Measurements from ENCODE around the gene STYK1.
"Not testable (repeated sequence)": the region's sequence is repeated elsewhere in the genome, so short reads cannot be mapped to it uniquely, and the experiment has no call there.

STYK1 gene

GRCh38 chr12:10689146-10689545 is 15.3 kb upstream of the STYK1 start:
- in situ Hi-C loops (cut with MboI; ENCODE audit: low sequenced_read_pairs) = no loop called here

- in situ Hi-C loops (cut with MboI; ENCODE audit: low sequenced_read_pairs) = no loop called here
These were observed 14.2 kb upstream of the STYK1 start for GRCh38 chr12:10688042-10688441.

- in situ Hi-C loops (cut with MboI; ENCODE audit: low sequenced_read_pairs) = loop anchor here (10.0 kb wide), 1 partner anchor 98 kb away; no protein-coding TSS in a partner anchor
These were observed 1.5 kb downstream of the STYK1 start for GRCh38 chr12:10672231-10672868.

- in situ Hi-C loops (cut with MboI; ENCODE audit: low sequenced_read_pairs) = no loop called here
These were observed 4.3 kb downstream of the STYK1 start for GRCh38 chr12:10669533-10669932.

DNA sequence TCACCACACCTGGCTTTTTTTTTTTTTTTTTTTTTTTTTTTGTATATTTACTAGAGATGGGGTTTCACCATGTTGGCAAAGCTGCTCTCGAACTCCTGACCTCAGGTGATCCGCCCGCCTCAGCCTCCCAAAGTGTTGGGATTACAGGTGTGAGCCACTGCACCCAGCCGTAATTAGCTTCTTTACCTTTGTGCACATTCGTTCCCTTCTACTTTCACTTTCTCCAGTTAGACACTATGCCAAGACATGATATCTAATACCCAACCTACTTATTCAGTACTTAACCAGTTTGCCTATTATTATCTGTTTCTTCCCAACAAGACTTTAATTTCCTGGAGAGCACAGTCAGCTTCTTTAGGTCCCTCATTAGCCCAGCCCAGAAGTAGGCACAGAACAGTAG is 5.3 kb downstream of the STYK1 start:
- in situ Hi-C loops (cut with MboI; ENCODE audit: low sequenced_read_pairs) = no loop called here

DNA sequence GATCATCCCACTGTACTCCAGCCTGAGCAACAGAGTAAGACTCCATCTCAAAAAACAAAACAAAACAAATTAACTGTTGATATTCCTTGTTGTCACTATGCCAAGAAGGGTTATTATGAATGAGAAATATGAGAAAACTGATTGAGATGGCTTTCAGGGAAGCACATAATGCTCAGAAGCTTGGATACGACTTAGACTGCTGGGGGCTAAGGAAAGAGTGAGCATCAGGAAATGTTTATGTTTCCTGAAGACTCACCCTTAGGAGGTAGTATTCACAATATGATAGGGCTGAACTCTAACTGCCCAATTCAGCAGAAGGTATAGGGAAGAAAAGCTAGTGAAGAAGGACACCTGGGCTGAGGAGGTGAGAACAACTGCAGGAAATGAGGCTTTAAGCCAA is 6.3 kb downstream of the STYK1 start:
- in situ Hi-C loops (cut with MboI; ENCODE audit: low sequenced_read_pairs) = no loop called here

DNA sequence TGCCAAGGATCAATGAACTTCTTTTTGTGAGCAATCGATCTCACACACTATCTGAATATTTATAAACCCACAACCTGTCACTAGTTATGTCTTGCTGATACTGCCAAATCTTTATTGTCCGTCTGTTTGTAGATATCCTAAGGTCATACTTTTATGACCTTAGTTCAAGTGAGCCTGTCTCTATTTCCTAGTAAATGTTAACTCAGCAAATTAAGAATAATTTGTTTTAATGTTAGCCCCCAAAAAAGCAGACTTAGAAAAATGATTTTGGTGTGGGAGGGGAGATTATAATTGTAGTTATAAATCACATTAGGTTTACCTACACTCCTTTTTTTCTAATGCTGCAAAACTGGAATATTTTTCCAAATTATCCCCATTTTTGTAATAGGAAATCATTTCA is 9.4 kb downstream of the STYK1 start:
- in situ Hi-C loops (cut with MboI; ENCODE audit: low sequenced_read_pairs) = no loop called here

DNA sequence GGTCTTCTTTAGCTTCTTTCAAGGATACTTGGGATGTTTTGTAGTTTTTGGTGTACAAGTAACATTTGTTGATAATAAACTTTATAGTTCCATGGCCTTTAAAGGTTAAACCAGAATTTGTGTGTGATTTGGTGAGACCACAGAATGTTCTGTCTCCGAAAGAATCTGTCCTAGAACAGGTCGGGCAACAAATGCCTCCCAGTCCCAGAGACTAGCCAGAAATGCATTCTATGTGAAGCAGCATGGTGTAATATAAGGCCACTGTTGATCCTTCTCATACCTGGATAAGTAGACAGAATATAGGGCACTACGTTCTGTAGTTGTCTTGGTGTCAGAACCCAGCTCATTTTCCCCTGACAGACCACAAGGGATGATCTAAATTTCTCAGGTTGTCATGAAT is 10.0 kb downstream of the STYK1 start:
- in situ Hi-C loops (cut with MboI; ENCODE audit: low sequenced_read_pairs) = no loop called here

GRCh38 chr12:10661338-10661737 is 12.5 kb downstream of the STYK1 start:
- in situ Hi-C loops (cut with MboI; ENCODE audit: low sequenced_read_pairs) = no loop called here

DNA sequence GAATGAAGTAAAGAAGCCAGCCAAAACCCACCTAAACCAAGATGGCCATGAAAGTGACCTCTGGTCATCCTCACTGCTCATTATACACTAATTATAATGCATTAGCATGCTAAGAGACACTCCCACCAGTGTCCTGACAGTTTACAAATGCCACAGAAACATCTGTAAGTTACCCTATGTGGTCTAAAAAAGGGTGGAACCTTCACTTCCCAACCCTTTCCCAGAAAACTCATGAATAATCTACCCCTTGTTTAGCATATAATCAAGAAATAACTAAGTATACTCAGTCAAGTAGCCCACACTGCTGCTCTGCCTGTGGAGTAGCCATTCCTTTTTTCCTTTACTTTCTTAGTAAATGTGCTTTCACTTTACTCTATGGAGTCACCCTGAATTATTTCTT is 19.8 kb downstream of the STYK1 start:
- in situ Hi-C loops (cut with MboI; ENCODE audit: low sequenced_read_pairs) = no loop called here

- in situ Hi-C loops (cut with MboI; ENCODE audit: low sequenced_read_pairs) = no loop called here
These were observed 21.7 kb downstream of the STYK1 start for GRCh38 chr12:10652192-10652591.

GRCh38 chr12:10646576-10646975 is 27.3 kb downstream of the STYK1 start:
- in situ Hi-C loops (cut with MboI; ENCODE audit: low sequenced_read_pairs) = not testable (repeated sequence)

- in situ Hi-C loops (cut with MboI; ENCODE audit: low sequenced_read_pairs) = no loop called here
These were observed 27.9 kb downstream of the STYK1 start for GRCh38 chr12:10645910-10646309.

DNA sequence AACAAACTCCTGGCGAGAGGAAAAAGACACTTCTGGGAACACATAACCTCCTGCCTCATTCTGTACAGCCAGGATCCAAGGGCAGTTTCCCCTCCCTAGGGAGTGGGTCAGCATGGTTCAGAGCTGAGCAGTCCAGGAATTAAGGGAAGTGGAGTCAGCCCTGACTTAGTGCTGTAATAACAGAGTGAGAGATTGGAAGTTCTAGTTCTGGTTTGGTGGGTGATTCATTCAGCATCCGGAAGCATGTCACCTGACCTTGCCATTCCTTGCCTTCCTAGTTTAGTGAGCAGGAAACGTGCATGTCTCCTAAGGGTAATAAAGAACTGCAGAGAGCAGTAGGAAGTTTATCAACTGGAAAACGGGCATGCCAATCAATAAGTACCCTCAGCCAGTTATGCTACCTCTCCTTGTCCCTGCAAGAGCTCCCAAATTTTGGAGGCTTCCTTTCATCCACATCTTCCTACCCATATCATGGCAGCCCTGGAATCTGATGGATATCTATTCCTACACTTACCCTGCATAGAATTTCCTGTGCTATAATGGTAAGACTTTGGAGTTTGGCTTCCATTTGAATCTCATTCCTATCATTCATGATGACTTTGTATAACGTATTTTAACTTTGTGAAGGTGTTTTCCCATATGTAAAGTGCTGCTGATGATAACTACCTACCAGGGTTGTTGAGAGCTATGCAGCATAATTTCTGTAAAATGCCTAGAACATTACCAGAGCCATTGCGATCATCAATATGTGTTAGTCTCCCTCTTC is 31.9 kb downstream of the STYK1 start:
- in situ Hi-C loops (cut with MboI; ENCODE audit: low sequenced_read_pairs) = no loop called here

GRCh38 chr12:10638728-10639127 is 35.1 kb downstream of the STYK1 start:
- in situ Hi-C loops (cut with MboI; ENCODE audit: low sequenced_read_pairs) = no loop called here

DNA sequence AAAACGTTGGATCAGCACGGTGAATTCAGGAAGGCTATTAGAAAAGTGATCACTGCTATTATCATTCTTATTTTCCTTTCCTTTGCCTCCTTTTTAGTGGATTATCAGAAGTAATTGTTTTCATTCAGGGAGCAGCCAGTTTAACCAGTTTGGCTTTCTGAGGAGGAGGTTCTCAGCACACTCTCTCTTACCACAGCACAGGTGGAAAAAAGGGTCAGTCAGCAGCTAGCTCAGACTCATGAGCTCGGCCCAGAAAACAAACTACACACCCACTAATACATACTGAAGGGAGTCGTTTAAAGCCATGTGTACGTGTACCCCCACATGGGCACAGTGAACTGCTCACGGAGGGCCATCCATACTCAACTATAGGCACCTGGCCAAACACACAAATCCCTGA is 37.2 kb downstream of the STYK1 start:
- in situ Hi-C loops (cut with MboI; ENCODE audit: low sequenced_read_pairs) = no loop called here

DNA sequence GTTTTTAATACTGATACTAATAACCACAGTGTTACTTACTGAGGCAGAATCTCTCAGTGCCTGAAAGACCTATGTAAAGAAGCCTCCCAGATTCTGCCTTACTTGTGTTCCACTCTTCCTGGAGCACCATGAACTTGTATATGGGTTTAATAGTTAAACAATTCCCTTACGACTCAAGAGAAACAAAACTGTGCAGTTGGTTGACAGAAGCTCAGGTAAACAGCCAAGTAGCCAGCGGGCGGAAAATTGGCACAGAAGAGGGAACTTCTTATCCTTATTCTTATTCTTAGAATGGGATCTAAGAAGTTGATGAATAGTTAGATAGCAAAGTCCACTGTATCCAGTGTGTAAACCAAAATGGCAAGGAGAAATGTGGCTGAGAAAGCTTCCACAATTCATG is 37.7 kb downstream of the STYK1 start:
- in situ Hi-C loops (cut with MboI; ENCODE audit: low sequenced_read_pairs) = no loop called here

DNA sequence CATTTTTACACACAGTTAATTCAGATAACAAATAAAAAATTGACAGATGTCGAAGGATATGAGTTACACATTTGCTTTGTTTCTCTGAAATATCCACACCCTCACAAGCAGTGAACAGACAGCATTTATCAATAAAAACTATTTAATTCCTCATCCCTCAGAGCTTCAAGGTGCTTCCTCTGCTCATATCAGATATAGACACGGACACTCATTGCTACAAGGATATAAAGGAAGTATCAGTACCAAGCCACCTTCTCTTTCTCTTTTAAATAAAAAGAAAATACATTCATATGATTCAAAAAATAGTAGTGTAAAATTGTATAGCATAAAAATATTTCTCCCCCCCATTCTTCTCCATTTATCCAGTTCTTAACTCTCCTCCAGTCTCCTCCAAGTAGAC is 38.5 kb downstream of the STYK1 start:
- in situ Hi-C loops (cut with MboI; ENCODE audit: low sequenced_read_pairs) = no loop called here

- in situ Hi-C loops (cut with MboI; ENCODE audit: low sequenced_read_pairs) = no loop called here
These were observed 39.4 kb downstream of the STYK1 start for GRCh38 chr12:10634427-10634826.

DNA sequence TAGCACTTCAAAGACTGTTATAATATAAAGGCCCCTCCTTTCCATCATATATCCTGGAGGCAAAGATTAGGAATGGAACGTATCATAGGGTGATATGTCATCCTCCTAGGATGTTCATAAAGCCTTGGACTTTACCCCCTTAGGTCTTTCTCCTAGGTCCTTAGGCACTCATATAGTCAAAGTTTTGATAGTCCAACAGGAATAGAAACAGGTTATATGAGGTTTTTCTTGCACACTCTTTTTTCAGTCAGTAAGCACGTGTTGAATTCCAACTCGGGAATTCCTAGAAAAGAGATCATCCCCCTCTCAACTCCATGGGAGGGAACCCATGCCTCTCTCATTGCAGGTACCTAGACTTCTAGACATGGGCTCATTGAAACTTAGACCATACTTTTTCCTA is 40.3 kb downstream of the STYK1 start:
- in situ Hi-C loops (cut with MboI; ENCODE audit: low sequenced_read_pairs) = no loop called here

DNA sequence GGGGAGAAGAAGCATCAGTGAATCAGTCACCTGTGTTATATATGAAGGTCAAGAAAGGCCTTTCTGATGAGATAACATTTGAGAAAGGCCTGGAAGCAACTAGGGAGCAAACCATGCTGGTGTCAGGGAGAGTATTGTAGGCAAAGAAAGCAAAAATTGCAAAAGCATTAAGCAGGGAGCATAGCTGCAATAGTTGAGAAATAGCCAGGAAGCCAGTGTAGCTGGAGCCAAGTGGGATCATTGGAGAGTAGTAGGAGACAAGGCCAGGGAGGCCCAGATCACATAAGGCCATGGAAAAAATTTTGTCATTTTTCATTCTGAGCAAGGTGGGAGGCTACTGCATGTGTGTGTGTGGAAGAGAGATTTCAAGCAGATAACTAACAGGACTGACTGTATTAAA is 41.6 kb downstream of the STYK1 start:
- in situ Hi-C loops (cut with MboI; ENCODE audit: low sequenced_read_pairs) = no loop called here

- in situ Hi-C loops (cut with MboI; ENCODE audit: low sequenced_read_pairs) = no loop called here
These were observed 49.2 kb downstream of the STYK1 start for GRCh38 chr12:10624605-10625004.

DNA sequence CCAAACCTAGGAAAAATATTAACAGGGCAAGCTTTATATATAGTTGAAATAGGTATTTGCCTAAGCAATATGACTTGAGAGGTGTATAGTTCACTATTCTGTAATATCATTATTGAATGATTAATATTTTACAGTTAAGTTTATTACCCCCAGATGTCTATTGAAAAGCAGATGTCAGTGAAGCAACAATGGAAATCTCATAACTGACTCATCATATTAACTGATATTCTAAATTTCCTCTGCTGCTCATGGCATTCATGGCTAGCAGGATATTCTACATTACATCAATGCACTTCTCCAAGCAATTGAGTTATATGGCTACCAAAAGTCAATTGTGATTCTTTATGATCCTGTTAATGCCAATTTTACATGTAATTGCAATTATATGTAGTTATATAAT is 50.7 kb downstream of the STYK1 start:
- in situ Hi-C loops (cut with MboI; ENCODE audit: low sequenced_read_pairs) = no loop called here

All from HL-60/S4 (cell line).